Measurements from ENCODE around the gene WHRN. TPM values are rescaled to one million over a fixed set of nuclear protein-coding genes. Genes with fewer than 3 reads are reported as not detected.

Gene WHRN
- total and polyA plus RNA-seq, 9 of the 15 experiments (the other 6 are each of a cell fraction or from before 2014, with no cell fraction given): 0.31 to 14.1 (median 3.0) TPM

DNA sequence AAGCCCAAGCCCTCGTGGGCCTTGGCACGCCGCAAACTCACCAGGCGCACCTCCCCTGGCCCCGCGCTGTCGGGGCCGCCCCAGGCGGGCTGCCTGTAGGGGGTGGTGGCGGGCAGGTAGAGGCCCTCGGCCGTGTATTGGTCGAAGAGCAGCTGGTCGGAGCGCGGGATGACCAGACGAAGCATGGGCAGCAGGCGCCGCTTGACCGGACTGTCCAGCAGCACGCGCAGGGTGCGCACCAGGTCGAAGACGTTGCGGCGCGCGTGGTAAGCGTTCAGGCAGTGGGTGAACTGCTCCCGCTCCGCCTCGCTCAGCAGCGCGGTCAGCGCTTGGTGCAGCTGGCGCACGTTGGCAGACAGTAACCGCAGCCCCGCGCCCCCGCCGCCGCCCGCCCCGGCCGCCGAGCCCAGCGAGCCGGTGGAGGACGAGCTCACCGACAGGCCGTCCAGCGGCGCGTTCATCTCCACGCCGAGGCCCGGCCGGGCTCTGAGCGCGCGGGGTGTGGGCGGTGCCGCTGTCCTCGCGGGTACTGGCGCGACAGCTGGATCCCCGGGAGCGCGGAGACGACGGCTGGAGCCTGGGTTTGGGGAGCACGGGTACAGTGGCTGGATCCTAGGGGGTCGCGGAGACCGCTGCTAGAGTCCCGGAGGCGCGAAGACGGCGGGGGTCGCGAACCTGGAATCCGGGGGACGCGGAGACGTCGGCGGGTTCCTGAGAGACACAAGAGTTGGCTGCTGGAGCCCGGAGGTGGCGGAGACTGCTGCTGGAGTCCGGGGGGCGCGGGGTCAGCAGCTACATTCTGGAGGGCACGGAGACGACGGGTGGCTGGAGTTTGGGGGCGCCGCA, 709 bp downstream of the WHRN start (continued):
- TF ChIP-seq, protein P1, sequence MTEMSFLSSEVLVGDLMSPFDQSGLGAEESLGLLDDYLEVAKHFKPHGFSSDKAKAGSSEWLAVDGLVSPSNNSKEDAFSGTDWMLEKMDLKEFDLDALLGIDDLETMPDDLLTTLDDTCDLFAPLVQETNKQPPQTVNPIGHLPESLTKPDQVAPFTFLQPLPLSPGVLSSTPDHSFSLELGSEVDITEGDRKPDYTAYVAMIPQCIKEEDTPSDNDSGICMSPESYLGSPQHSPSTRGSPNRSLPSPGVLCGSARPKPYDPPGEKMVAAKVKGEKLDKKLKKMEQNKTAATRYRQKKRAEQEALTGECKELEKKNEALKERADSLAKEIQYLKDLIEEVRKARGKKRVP (CRISPR knock-in tag; IDR thresholded peaks at IDR 0.05): no peak
- TF ChIP-seq LEF1 (IDR thresholded peaks at IDR 0.05): no peak
- no peak for TF ChIP-seq JUN (IDR thresholded peaks at IDR 0.05; ENCODE audit: borderline replicate concordance, low read depth, low read length)
- 0 out of 2 replicates have a peak, but pooled peaks have one; percentile 23 for TF ChIP-seq JUN (CRISPR knock-in tag; IDR thresholded peaks at IDR 0.05; ENCODE audit: borderline replicate concordance)
- TF ChIP-seq EWSR1 (IDR thresholded peaks at IDR 0.05; ENCODE audit: borderline replicate concordance, low read depth, partially characterized antibody): no peak
- 0 out of 2 replicates have a peak, but pooled peaks have one; percentile 37 for TF ChIP-seq KDM2B (CRISPR knock-in tag; IDR thresholded peaks at IDR 0.05)
- TF ChIP-seq, protein P2, sequence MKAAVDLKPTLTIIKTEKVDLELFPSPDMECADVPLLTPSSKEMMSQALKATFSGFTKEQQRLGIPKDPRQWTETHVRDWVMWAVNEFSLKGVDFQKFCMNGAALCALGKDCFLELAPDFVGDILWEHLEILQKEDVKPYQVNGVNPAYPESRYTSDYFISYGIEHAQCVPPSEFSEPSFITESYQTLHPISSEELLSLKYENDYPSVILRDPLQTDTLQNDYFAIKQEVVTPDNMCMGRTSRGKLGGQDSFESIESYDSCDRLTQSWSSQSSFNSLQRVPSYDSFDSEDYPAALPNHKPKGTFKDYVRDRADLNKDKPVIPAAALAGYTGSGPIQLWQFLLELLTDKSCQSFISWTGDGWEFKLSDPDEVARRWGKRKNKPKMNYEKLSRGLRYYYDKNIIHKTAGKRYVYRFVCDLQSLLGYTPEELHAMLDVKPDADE (conservative IDR thresholded peaks at IDR 0.05; ENCODE audit: control insufficient read depth, low read depth, low read length): peak; percentile 49; the same call in 1 of the 2 replicates
- peak in 1 of 3 experiments; percentile 41 for TF ChIP-seq YY1 (IDR thresholded peaks at IDR 0.05; ENCODE audit: borderline replicate concordance in 1 of 3, control insufficient read depth in 1 of 3, extremely low read depth in 1 of 3, insufficient read depth in 3 of 3, insufficient read length in 1 of 3, insufficient replicate concordance in 2 of 3, low read depth in 1 of 3, low read length in 2 of 3)
- TF ChIP-seq BACH1 (tag; IDR thresholded peaks at IDR 0.05): no peak
- peak; percentile 99 for TF ChIP-seq ZNF282 (CRISPR knock-in tag; IDR thresholded peaks at IDR 0.05)
- peak; percentile 77 for TF ChIP-seq CBX1 (IDR thresholded peaks at IDR 0.05; ENCODE audit: low read depth)
- peak; percentile 34 for TF ChIP-seq TBP (optimal IDR thresholded peaks at IDR 0.05; ENCODE audit: low read depth, low read length)
- peak in 1 of 2 experiments; percentile 49; a peak in 3 of 4 replicates for TF ChIP-seq RAD21 (CRISPR knock-in tag; conservative IDR thresholded peaks at IDR 0.05 in 1 of 2, IDR thresholded peaks at IDR 0.05 in 1 of 2)
- no peak for TF ChIP-seq PHF21A (IDR thresholded peaks at IDR 0.05; ENCODE audit: borderline replicate concordance, low read depth)
- TF ChIP-seq ZKSCAN1 (IDR thresholded peaks at IDR 0.05; ENCODE audit: low read depth, low read length): no peak
- TF ChIP-seq ZBTB1 (CRISPR knock-in tag; IDR thresholded peaks at IDR 0.05; ENCODE audit: borderline replicate concordance, low read depth): peak; percentile 67; the same call in 1 of the 2 replicates
- peak; percentile 97 for TF ChIP-seq NR3C1 (CRISPR knock-in tag; IDR thresholded peaks at IDR 0.05)

All from K562 (cell line).